PC-3 (cell line): ENCODE data around the gene PRR30. TPM values are rescaled to one million over a fixed set of nuclear protein-coding genes. Genes with fewer than 3 reads are reported as not detected.

Experiments used
- ATAC-seq: fragments of 200-7000 bp; cut with Tn5 transposase; 2 replicates; pipeline ENCODE4 v1.9.1; 2020; ENCODE audit warnings: mild to moderate bottlenecking, moderate library complexity
- BruUV-seq: library from RNA; stranded (reverse); fragments of 400-500 nt; replicated peaks from 2 replicates; lab custom pipeline; 2021; lab: Mats Ljungman, UMichigan
- CTCF ChIA-PET: fragments of 300-600 bp; sonication (Branson Sonifier 250); formaldehyde crosslinking; loops from one replicate; lab custom pipeline; 2022; ENCODE audit warnings: antibody characterized with exemption; lab: Charles Lee
- POLR2A ChIA-PET: fragments of 300-600 bp; sonication (Branson Sonifier 250); formaldehyde crosslinking; loops from one replicate; lab custom pipeline; 2022; ENCODE audit warnings: antibody characterized with exemption; ENCODE audit not compliant: unreplicated experiment; lab: Charles Lee
- DNase-seq: peaks from one replicate; pipeline ENCODE4 v3.0.0-alpha.2; 2015
- H2AFZ ChIP-seq: fragments of 300-600 bp; sonication (generic); 2 replicates; pipeline ENCODE4 v1.6.0; 2016; ENCODE audit warnings: antibody characterized with exemption, low read length
- H3F3A ChIP-seq: fragments of 300-600 bp; sonication (generic); one replicate; pipeline ENCODE4 v1.6.0; 2017; ENCODE audit warnings: antibody characterized with exemption, low read length, control low read depth, mild to moderate bottlenecking; ENCODE audit not compliant: unreplicated experiment
- H3K27ac ChIP-seq: fragments of 300-600 bp; sonication (generic); 2 replicates; pipeline ENCODE4 v1.5.1; 2016; ENCODE audit warnings: mild to moderate bottlenecking, low read length
- H3K27me3 ChIP-seq: fragments of 300-600 bp; sonication (generic); 2 replicates; pipeline ENCODE4 v1.6.1; 2016; ENCODE audit warnings: low read length, mixed read lengths
- H3K36me3 ChIP-seq: fragments of 300-600 bp; sonication (generic); 2 replicates; pipeline ENCODE4 v1.6.1; 2016; ENCODE audit warnings: low read depth, mixed run types, low read length, mixed read lengths
- H3K4me1 ChIP-seq: fragments of 300-600 bp; sonication (generic); 2 replicates; pipeline ENCODE4 v1.5.1; 2016; ENCODE audit warnings: low read length; ENCODE audit not compliant: insufficient read depth
- H3K4me2 ChIP-seq: fragments of 300-600 bp; sonication (generic); 2 replicates; pipeline ENCODE4 v1.6.0; 2016; ENCODE audit warnings: low read length
- H3K4me3 ChIP-seq: fragments of 300-600 bp; sonication (generic); 2 replicates; pipeline ENCODE4 v1.5.1; 2016; ENCODE audit warnings: mild to moderate bottlenecking, low read length, mixed read lengths
- H3K79me2 ChIP-seq: fragments of 300-600 bp; sonication (generic); 2 replicates; pipeline ENCODE4 v1.6.1; 2017; ENCODE audit warnings: low read length, mixed read lengths
- H3K9ac ChIP-seq: fragments of 300-600 bp; sonication (generic); 2 replicates; pipeline ENCODE4 v1.6.0; 2016; ENCODE audit warnings: mild to moderate bottlenecking, low read length
- H3K9me2 ChIP-seq: fragments of 300-600 bp; sonication (generic); replicated peaks from 2 replicates; pipeline ENCODE4 v1.6.1; 2016; ENCODE audit warnings: mixed run types, low read length, mixed read lengths
- H3K9me3 ChIP-seq: fragments of 300-600 bp; sonication (generic); 2 replicates; pipeline ENCODE4 v1.6.1; 2016; ENCODE audit warnings: low read length, mixed read lengths
- H4K20me1 ChIP-seq: fragments of 300-600 bp; sonication (generic); 2 replicates; pipeline ENCODE4 v1.6.1; 2016; ENCODE audit warnings: low read length, mixed read lengths
- CTCF ChIP-seq: fragments of 300-600 bp; sonication (generic); conservative IDR thresholded peaks from 2 replicates; pipeline ENCODE4 v1.5.1; 2017; ENCODE audit warnings: antibody characterized with exemption, low read depth, mild to moderate bottlenecking, low read length
- EZH2 ChIP-seq: fragments of 300-600 bp; sonication (generic); IDR thresholded peaks from one replicate; pipeline ENCODE4 v1.6.1; 2017; ENCODE audit warnings: antibody characterized with exemption, mild to moderate bottlenecking, low read length; ENCODE audit not compliant: unreplicated experiment
- EZH2phosphoT487 ChIP-seq: fragments of 300-600 bp; sonication (generic); IDR thresholded peaks from 2 replicates; pipeline ENCODE4 v1.6.1; 2018; ENCODE audit warnings: mild to moderate bottlenecking, antibody characterized with exemption, low read length, borderline replicate concordance
- intact Hi-C: fragments of 100-400 bp; cut with micrococcal nuclease; formaldehyde crosslinking; loops from 2 replicates; pipeline ENCODE4 v1.9.0; 2023
- total RNA-seq: library from RNA; depleted of rRNA; stranded (reverse); fragments of >200 nt; gene quantifications from 2 replicates; pipeline ENCODE4 v1.2.3, GENCODE V29; 2014

PRR30 gene
- total RNA-seq, 1 experiment from 2014 or later = not detected

DNA sequence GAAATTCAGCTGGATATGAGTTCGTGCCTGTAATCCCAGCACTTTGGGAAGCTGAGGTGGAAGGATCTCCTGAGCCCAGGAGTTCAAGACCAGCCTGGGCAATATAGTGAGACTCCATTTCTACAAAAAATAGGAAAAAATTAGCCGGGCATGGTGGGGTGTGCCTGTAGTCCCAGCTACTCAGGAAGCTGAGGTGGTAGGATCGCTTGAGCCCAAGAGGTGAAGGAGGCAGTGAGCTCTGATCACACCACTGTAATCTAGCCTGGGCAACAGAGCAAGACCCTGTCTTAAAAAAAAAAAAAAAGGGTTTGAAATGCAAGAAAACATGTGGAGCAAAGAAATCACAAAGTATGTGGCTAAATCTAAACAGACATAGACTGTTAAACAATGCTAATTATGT lies 30.1 kb downstream of the PRR30 start:
- Histone ChIP-seq H2AFZ (no peak overlapping the region), H3K27ac (no peak overlapping the region), H3K36me3 (no peaks in the 10 kb centered on the region), H3K4me2 (no peak overlapping the region), H3K27me3 (no peaks in the 10 kb centered on the region), H3K9ac (no peak overlapping the region), H3K9me3 (no peaks in the 10 kb centered on the region), H3K79me2 (no peaks in the 10 kb centered on the region), H3K4me1 (no peaks in the 10 kb centered on the region), H3K9me2 (no peaks in the 10 kb centered on the region), H3K4me3 (no peak overlapping the region), H4K20me1 (no peaks in the 10 kb centered on the region), H3F3A (no peaks in the 10 kb centered on the region)
- ChIA-PET POLR2A (no interaction called here), CTCF (no interaction called here)
- no peak for DNase-seq
- TF ChIP-seq EZH2phosphoT487 = no peak
- TF ChIP-seq CTCF = no peak
- TF ChIP-seq EZH2 = no peak
- BruUV-seq = no TSS peak
- ATAC-seq = no peak
- intact Hi-C loops = no loop called here

DNA sequence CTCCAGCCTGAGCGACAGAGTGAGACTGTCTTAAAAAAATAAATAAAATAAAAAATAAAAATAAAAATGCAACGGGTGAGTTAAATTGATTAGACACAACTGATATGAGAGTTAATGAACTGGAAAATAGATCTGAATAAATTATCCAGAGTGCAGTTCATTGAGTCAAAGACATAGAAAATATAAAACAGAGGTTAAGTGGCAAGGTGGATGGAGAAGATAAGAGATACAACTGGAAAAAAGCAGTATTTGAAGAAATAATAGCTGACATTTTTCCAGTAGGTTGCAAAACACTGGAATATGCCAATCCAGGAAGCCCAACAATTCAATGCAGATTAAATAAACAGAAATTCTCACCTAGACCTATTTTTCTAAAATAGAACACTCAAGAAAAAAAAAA lies 31.0 kb downstream of the PRR30 start:
- CTCF ChIA-PET = interaction anchor here (0.5 kb wide), 1 partner anchor 595 kb away, joined by 4 read pairs; no protein-coding TSS in a partner anchor
- Histone ChIP-seq H3K9me3 (no peaks in the 10 kb centered on the region), H3K9ac (no peak overlapping the region), H3K27ac (no peak overlapping the region), H3K4me1 (no peaks in the 10 kb centered on the region), H3K79me2 (no peaks in the 10 kb centered on the region), H3K4me2 (no peak overlapping the region), H4K20me1 (no peaks in the 10 kb centered on the region), H3K36me3 (no peaks in the 10 kb centered on the region), H3F3A (no peaks in the 10 kb centered on the region), H3K27me3 (no peaks in the 10 kb centered on the region), H2AFZ (no peak overlapping the region), H3K9me2 (no peaks in the 10 kb centered on the region), H3K4me3 (no peak overlapping the region)
- BruUV-seq = no TSS peak
- intact Hi-C loops = no loop called here
- no peak for DNase-seq
- ATAC-seq = no peak
- TF ChIP-seq EZH2phosphoT487 (no peak), EZH2 (no peak)
- POLR2A ChIA-PET = no interaction called here

GRCh38 chr2:27105981-27106380 lies 33.2 kb downstream of the PRR30 start:
- ChIA-PET CTCF (interaction anchor here (0.5 kb wide), 1 partner anchor 197 kb away, joined by 11 read pairs; no protein-coding TSS in a partner anchor), POLR2A (no interaction called here)
- Histone ChIP-seq H3K9ac (no peak overlapping the region), H3F3A (no peaks in the 10 kb centered on the region), H3K4me2 (no peak overlapping the region), H3K36me3 (no peaks in the 10 kb centered on the region), H3K9me2 (no peaks in the 10 kb centered on the region), H3K9me3 (no peaks in the 10 kb centered on the region), H4K20me1 (no peaks in the 10 kb centered on the region), H3K4me3 (no peak overlapping the region), H3K27ac (no peak overlapping the region), H3K27me3 (no peaks in the 10 kb centered on the region), H2AFZ (no peak overlapping the region), H3K4me1 (no peaks in the 10 kb centered on the region), H3K79me2 (no peaks in the 10 kb centered on the region)
- TF ChIP-seq EZH2phosphoT487 (no peak), CTCF (no peak), EZH2 (no peak)
- DNase-seq = no peak
- BruUV-seq = no TSS peak
- intact Hi-C loops = no loop called here
- ATAC-seq = no peak
